Subcutaneous adipose tissue (tissue), 4 donors: Measurements from ENCODE around the gene MEIOB. TPM values are rescaled to one million over a fixed set of nuclear protein-coding genes. Genes with fewer than 3 reads are reported as not detected.

Experiments used
- total RNA-seq, 4 donors: library from RNA; depleted of rRNA; stranded (reverse); fragments of >200 nt; gene quantifications; one replicate each; pipeline ENCODE4 v1.1.0, GENCODE V29; 2016
- TF ChIP-seq, protein P1 (sequence below): fragments of 450-650 bp; IDR thresholded peaks from one replicate; pipeline ENCODE4 v1.5.1; 2016; ENCODE audit warnings: low read depth, mild to moderate bottlenecking, control low read depth, antibody characterized with exemption, moderate library complexity

The MEIOB gene
- total RNA-seq, 4 donors from 2014 or later, result not detected

DNA sequence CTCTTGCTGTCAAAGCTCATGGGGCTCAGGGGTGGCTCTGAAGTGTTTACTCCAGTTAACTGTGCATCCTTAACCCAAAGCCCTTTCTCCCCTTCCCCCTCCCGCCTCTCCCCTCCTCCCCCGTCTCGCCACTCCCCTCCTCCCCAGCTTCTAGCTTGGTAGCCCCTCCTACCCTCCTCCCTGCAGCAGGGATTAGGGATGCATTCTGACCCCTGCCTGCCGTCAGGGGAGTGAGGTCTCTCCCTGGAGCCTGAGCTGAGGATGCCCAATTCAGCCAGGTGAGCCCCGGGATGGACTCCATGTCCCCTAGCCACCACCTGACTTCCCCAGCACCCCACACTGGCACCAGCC, 44.7 kb upstream of the MEIOB start:
- TF ChIP-seq, protein P1, sequence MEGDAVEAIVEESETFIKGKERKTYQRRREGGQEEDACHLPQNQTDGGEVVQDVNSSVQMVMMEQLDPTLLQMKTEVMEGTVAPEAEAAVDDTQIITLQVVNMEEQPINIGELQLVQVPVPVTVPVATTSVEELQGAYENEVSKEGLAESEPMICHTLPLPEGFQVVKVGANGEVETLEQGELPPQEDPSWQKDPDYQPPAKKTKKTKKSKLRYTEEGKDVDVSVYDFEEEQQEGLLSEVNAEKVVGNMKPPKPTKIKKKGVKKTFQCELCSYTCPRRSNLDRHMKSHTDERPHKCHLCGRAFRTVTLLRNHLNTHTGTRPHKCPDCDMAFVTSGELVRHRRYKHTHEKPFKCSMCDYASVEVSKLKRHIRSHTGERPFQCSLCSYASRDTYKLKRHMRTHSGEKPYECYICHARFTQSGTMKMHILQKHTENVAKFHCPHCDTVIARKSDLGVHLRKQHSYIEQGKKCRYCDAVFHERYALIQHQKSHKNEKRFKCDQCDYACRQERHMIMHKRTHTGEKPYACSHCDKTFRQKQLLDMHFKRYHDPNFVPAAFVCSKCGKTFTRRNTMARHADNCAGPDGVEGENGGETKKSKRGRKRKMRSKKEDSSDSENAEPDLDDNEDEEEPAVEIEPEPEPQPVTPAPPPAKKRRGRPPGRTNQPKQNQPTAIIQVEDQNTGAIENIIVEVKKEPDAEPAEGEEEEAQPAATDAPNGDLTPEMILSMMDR, result no peak

DNA sequence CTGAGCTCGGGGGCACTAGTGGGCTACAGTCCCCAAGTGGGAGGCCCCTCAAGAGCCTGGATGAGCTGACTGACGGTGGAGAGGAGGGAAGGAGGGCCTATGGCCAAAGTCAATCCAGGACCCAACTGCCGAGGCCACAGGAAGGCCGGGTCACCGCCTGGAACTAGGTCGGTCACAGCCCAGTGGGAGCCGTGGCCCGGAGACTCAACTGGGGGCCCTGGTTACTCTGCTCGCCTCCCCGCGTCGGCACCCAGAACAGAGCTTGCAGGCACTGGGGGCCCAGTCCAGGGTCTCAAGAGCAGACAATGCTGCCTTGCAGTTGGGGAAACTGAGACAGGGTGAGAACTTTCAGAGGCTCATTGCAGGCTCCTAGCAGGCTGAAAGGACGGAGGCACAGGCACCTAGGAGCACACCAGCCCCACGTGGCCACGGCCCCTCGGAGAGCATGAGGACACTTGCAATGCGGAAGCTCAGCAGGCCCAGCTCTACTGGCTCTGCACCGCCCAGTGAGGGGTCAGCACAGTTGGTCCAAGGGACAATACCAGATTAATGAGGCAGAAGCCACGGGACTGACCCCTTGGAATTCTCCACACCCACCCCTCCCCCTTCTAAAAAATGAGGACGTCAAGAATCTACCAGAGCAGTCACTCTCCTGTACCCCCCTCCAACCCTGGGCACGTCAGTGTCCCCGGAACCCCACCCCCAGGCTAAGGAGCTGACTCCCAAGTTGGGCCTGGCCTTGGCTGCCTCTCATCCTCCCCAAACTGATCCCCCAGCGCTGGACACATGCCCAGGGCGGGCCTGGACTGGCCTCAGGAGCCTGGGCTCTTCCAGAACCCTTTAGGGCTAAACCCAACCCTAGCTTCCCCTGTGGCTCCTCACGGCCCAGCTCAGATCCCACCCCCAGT, 44.0 kb upstream of the MEIOB start:
- TF ChIP-seq, protein P1, result no peak

DNA sequence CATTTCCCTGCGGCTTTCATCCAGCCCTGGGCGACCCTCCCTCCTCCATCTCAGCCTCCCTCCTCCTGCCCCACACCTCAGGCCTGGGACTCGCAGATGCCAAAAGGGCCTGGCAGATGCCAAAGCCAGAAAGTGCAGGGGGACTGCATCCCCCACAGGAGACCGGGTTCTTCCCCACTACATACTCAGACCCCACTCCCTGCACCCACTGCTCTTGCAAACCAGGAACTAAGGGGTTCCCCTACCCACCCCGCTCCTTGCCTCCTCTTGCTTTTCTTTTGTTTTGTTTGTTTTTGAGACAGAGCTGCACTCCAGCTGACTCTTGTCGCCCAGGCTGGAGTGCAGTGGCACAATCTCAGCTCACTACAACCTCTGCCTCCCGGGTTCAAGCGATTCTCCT, 43.0 kb upstream of the MEIOB start:
- TF ChIP-seq, protein P1, result no peak

GRCh38 chr16:1914084-1914608, 42.2 kb upstream of the MEIOB start:
- TF ChIP-seq, protein P1, result no peak

- TF ChIP-seq, protein P1, result no peak
These were observed 41.5 kb upstream of the MEIOB start for GRCh38 chr16:1913327-1914083.

DNA sequence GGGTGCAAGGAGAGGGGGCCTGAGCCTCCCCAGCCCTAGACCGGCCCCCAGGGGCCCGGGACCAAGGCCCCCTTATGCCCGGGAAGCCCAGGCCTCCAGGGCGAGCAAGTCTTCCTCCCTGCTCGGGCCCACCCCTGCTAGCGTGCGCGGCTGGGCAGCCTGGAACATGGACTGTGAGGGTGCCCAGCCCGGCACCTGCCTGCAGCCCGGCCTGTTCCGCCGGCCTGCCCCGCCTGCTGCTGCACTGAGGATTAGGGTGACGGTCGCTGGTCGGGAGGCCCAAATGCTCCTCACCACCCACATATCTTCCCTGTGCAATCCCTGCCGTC, 40.2 kb upstream of the MEIOB start:
- TF ChIP-seq, protein P1, result no peak
